Stimulated activated CD8-positive, alpha-beta memory T cell treated with anti-CD3 and anti-CD28 coated beads, Interleukin-15, amount 100 ng/mL, for 48 hours (primary cell): Measurements from ENCODE around the gene METRN.

Experiments used
- DNase-seq, 2 donors: peaks; one replicate each; pipeline ENCODE4 v3.0.0-alpha.2; 2020; ENCODE audit warnings: low read depth in 2 of 2

The METRN gene

GRCh38 chr16:759110-759910 lies 44.4 kb downstream of the METRN start:
- no peak for DNase-seq

- no peak for DNase-seq
These were observed 45.1 kb downstream of the METRN start for GRCh38 chr16:760065-760464.

- DNase-seq: no peak
These were observed 45.8 kb downstream of the METRN start, which contains the start of gene MSLN for GRCh38 chr16:760545-761343. TSS of gene MSLN (plus strand) at chr16:760734. CDS start at chr16:762681, 1,947 bp downstream.

GRCh38 chr16:761625-762513 lies 47.0 kb downstream of the METRN start:
- DNase-seq: no peak

GRCh38 chr16:762595-763268 lies 47.8 kb downstream of the METRN start:
- no peak for DNase-seq

- no peak for DNase-seq
These were observed 48.7 kb downstream of the METRN start for GRCh38 chr16:763369-764183.

GRCh38 chr16:764184-764750 lies 49.3 kb downstream of the METRN start:
- no peak for DNase-seq

- no peak for DNase-seq
These were observed 50.0 kb downstream of the METRN start for GRCh38 chr16:764848-765487.

- no peak for DNase-seq
These were observed 50.6 kb downstream of the METRN start for GRCh38 chr16:765488-765865.

GRCh38 chr16:766008-766819 lies 51.3 kb downstream of the METRN start:
- no peak for DNase-seq

GRCh38 chr16:766820-767640 lies 52.1 kb downstream of the METRN start:
- DNase-seq: no peak

GRCh38 chr16:767743-768235 lies 52.9 kb downstream of the METRN start:
- no peak for DNase-seq

GRCh38 chr16:768428-768827 lies 53.5 kb downstream of the METRN start:
- DNase-seq: no peak
